A673 (cell line): ENCODE data around the gene RPS6KA6. TPM values are rescaled to one million over a fixed set of nuclear protein-coding genes. Genes with fewer than 3 reads are reported as not detected.

Source experiments
- BruUV-seq: library from RNA; stranded (reverse); fragments of 400-500 nt; replicated peaks from 2 replicates; lab custom pipeline; 2021; lab: Mats Ljungman, UMichigan
- CTCF ChIA-PET: fragments of 300-600 bp; sonication (Branson Sonifier 250); formaldehyde crosslinking; loops from one replicate; lab custom pipeline; 2022; ENCODE audit warnings: antibody characterized with exemption; lab: Charles Lee
- POLR2A ChIA-PET: fragments of 300-600 bp; sonication (Branson Sonifier 250); formaldehyde crosslinking; loops from one replicate; lab custom pipeline; 2022; ENCODE audit warnings: antibody characterized with exemption; ENCODE audit not compliant: low non-redundant PET; lab: Charles Lee
- DNase-seq: peaks from one replicate; pipeline ENCODE4 v3.0.0-alpha.2; 2015; ENCODE audit warnings: low spot score
- H3K27ac ChIP-seq: fragments of 200-600 bp; sonication (generic); 2 replicates; pipeline ENCODE4 v1.5.1; 2016; ENCODE audit warnings: mixed run types, low read depth, mild to moderate bottlenecking, mixed read lengths, antibody characterized with exemption, low read length; ENCODE audit not compliant: poor library complexity, severe bottlenecking
- H3K27me3 ChIP-seq: fragments of 200-600 bp; sonication (generic); replicated peaks from 2 replicates; pipeline ENCODE4 v1.6.1; 2017; ENCODE audit warnings: mixed run types, low read depth, mild to moderate bottlenecking, mixed read lengths, antibody characterized with exemption, low read length; ENCODE audit not compliant: insufficient read depth, poor library complexity
- H3K36me3 ChIP-seq: fragments of 200-600 bp; sonication (generic); 2 replicates; pipeline ENCODE4 v1.6.1; 2016; ENCODE audit warnings: mixed run types, mild to moderate bottlenecking, mixed read lengths, antibody characterized with exemption, low read length; ENCODE audit not compliant: insufficient read depth, poor library complexity, severe bottlenecking
- H3K4me1 ChIP-seq: fragments of 200-600 bp; sonication (generic); 2 replicates; pipeline ENCODE4 v1.6.1; 2017; ENCODE audit warnings: mixed run types, mild to moderate bottlenecking, mixed read lengths, antibody characterized with exemption, low read length; ENCODE audit not compliant: insufficient read depth, poor library complexity, severe bottlenecking
- H3K4me3 ChIP-seq: fragments of 200-600 bp; sonication (generic); 2 replicates; pipeline ENCODE4 v1.5.1; 2016; ENCODE audit warnings: low read depth, mixed run types, mild to moderate bottlenecking, mixed read lengths, low read length; ENCODE audit not compliant: poor library complexity, severe bottlenecking
- H3K9me3 ChIP-seq: fragments of 200-600 bp; sonication (generic); 2 replicates; pipeline ENCODE4 v1.6.1; 2016; ENCODE audit warnings: mixed run types, low read depth, mild to moderate bottlenecking, mixed read lengths, antibody characterized with exemption, low read length; ENCODE audit not compliant: poor library complexity, severe bottlenecking
- EZH2 ChIP-seq: fragments of 200-600 bp; sonication (generic); IDR thresholded peaks from 2 replicates; pipeline ENCODE4 v1.6.1; 2017; ENCODE audit warnings: borderline replicate concordance, low read depth, mild to moderate bottlenecking, mixed read lengths, antibody characterized with exemption, low read length; ENCODE audit not compliant: poor library complexity, severe bottlenecking
- intact Hi-C: fragments of 100-400 bp; cut with micrococcal nuclease; formaldehyde crosslinking; loops from one replicate; pipeline ENCODE4 v1.10.0; 2022; ENCODE audit not compliant: unreplicated experiment
- total RNA-seq: library from RNA; stranded (reverse); gene quantifications from 2 replicates; pipeline ENCODE4 v1.2.3, GENCODE V29; 2021
- TF ChIP-seq, protein P1 (sequence below): fragments of 300-800, 200-600 bp; sonication (generic); conservative IDR thresholded peaks from 2 replicates; pipeline ENCODE4 v1.5.1; 2017; ENCODE audit warnings: low read depth, mild to moderate bottlenecking, antibody characterized with exemption, low read length, moderate library complexity, mixed read lengths

Gene RPS6KA6
- total RNA-seq, 1 experiment from 2014 or later, result not detected

DNA sequence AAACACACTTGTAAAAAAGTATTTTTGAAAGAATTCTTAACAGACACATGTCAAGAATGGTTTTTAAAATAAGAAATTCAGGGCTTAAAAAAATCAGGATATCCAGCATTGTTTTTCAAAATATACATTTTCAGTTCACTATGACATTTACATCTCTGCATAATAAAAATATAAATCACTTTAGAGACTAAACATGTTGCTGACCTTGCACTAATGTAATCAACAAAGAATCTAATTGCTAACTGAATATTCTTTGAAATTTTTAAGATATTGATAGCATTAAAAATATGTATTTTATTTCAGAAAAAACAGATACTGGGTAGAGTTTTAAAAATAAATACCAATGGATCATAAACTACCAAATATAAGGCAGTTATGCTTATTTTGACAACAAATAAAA is 26.4 kb downstream of the RPS6KA6 start:
- no TSS peak for BruUV-seq

DNA sequence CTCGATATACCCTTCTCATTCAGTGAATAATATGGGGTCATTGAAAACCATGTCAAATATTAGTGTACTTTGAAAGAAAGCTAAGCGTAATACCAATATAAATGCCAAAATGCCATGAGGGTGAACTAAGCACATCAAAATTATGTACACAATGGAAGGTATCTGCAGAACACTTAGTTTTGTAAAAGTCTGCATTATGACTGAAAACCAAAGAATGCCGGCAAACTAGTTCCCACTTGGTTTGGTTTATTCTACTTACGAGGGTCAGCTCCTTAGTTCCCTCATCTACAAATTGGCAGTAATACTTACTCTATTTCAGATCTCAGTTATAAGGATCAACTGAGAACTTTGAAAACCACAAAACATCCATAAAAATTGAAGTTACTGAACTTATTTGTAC is 27.3 kb downstream of the RPS6KA6 start:
- Histone ChIP-seq H3K4me3 (no peak overlapping the region), H3K27me3 (no peaks in the 10 kb centered on the region), H3K36me3 (no peaks in the 10 kb centered on the region), H3K27ac (no peak overlapping the region), H3K4me1 (no peaks in the 10 kb centered on the region), H3K9me3 (peaks cover 6% of the 10 kb centered on the region)
- no TSS peak for BruUV-seq
- ChIA-PET CTCF (no interaction called here), POLR2A (no interaction called here)
- intact Hi-C loops, result no loop called here
- TF ChIP-seq, protein P1, sequence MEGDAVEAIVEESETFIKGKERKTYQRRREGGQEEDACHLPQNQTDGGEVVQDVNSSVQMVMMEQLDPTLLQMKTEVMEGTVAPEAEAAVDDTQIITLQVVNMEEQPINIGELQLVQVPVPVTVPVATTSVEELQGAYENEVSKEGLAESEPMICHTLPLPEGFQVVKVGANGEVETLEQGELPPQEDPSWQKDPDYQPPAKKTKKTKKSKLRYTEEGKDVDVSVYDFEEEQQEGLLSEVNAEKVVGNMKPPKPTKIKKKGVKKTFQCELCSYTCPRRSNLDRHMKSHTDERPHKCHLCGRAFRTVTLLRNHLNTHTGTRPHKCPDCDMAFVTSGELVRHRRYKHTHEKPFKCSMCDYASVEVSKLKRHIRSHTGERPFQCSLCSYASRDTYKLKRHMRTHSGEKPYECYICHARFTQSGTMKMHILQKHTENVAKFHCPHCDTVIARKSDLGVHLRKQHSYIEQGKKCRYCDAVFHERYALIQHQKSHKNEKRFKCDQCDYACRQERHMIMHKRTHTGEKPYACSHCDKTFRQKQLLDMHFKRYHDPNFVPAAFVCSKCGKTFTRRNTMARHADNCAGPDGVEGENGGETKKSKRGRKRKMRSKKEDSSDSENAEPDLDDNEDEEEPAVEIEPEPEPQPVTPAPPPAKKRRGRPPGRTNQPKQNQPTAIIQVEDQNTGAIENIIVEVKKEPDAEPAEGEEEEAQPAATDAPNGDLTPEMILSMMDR, result no peak
- TF ChIP-seq EZH2, result no peak
- no peak for DNase-seq

More for the DNA sequence above, 26.4 kb downstream of the RPS6KA6 start:
- Histone ChIP-seq H3K27ac (no peak overlapping the region), H3K4me1 (no peaks in the 10 kb centered on the region), H3K9me3 (peaks cover 6% of the 10 kb centered on the region), H3K36me3 (no peaks in the 10 kb centered on the region), H3K27me3 (no peaks in the 10 kb centered on the region), H3K4me3 (no peak overlapping the region)
- intact Hi-C loops, result no loop called here
- TF ChIP-seq, protein P1, result no peak
- no peak for TF ChIP-seq EZH2
- POLR2A ChIA-PET, result no interaction called here
- no peak for DNase-seq
- CTCF ChIA-PET, result no interaction called here

DNA sequence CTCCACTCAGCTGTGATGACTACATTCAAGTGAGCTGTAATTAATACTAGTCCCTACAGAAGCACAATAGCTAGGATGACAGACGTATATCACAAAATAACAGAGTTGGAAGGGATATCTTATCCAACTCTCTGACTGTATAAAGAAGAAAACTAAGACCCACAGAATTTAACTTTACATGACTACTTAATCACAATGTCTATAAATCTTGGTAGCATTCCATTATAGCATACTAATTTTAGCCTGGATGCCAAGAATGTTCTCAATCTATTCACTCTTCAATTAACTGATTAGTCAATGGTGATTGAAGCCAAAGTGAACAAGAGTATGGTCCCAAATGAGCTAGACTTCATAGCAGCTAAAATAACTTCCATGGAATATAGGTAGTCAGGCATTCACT is 31.2 kb downstream of the RPS6KA6 start:
- TF ChIP-seq, protein P1, result no peak
- no peak for TF ChIP-seq EZH2
- CTCF ChIA-PET, result no interaction called here
- Histone ChIP-seq H3K27ac (no peak overlapping the region), H3K9me3 (no peaks in the 10 kb centered on the region), H3K4me3 (no peak overlapping the region), H3K36me3 (no peaks in the 10 kb centered on the region), H3K4me1 (no peaks in the 10 kb centered on the region), H3K27me3 (no peaks in the 10 kb centered on the region)
- intact Hi-C loops, result no loop called here
- no peak for DNase-seq
- BruUV-seq, result no TSS peak
- POLR2A ChIA-PET, result no interaction called here
